Caco-2 (cell line): ENCODE data around the gene MRPL39. TPM values are rescaled to one million over a fixed set of nuclear protein-coding genes. Genes with fewer than 3 reads are reported as not detected.

ENCODE experiments used
- BruUV-seq: library from RNA; stranded (reverse); fragments of 400-500 nt; replicated peaks from 2 replicates; lab custom pipeline; 2021; lab: Mats Ljungman, UMichigan
- CTCF ChIA-PET: fragments of 300-600 bp; sonication (Branson Sonifier 250); formaldehyde crosslinking; loops from one replicate; lab custom pipeline; 2022; ENCODE audit warnings: antibody characterized with exemption; lab: Charles Lee
- POLR2A ChIA-PET: fragments of 300-600 bp; sonication (Branson Sonifier 250); formaldehyde crosslinking; loops from one replicate; lab custom pipeline; 2022; ENCODE audit warnings: antibody characterized with exemption; lab: Charles Lee
- DNase-seq, 2 experiments: peaks; one replicate each; pipeline versions ENCODE4 v3.0.0 to v3.0.0-alpha.2; 2020 to 2022
- H3K27me3 ChIP-seq: replicated peaks from 2 replicates; pipeline ENCODE4 v1.6.0; 2011; ENCODE audit warnings: low read length; ENCODE audit not compliant: control insufficient read depth, insufficient read depth
- H3K36me3 ChIP-seq: 2 replicates; pipeline ENCODE4 v1.5.1; 2011; ENCODE audit warnings: low read length; ENCODE audit not compliant: control insufficient read depth, insufficient read depth
- H3K4me1 ChIP-seq: fragments of 250-450 bp; sonication (Bioruptor Pico); 2 replicates; pipeline ENCODE4 v1.5.1; 2020; ENCODE audit warnings: mild to moderate bottlenecking
- H3K4me3 ChIP-seq: 2 replicates; pipeline ENCODE4 v1.5.1; 2011; ENCODE audit warnings: low read depth, mild to moderate bottlenecking, control low read depth, low read length
- H3K9me3 ChIP-seq: fragments of 250-450 bp; sonication (Bioruptor Pico); 2 replicates; pipeline ENCODE4 v1.5.1; 2020; ENCODE audit warnings: mild to moderate bottlenecking, moderate library complexity
- H3K27ac Mint-ChIP-seq: one replicate; pipeline ENCODE4 v1.8.0; 2022; ENCODE audit warnings: mixed read lengths; ENCODE audit not compliant: unreplicated experiment
- H3K27me3 Mint-ChIP-seq: one replicate; pipeline ENCODE4 v1.8.0; 2022; ENCODE audit warnings: mixed read lengths; ENCODE audit not compliant: insufficient read depth, unreplicated experiment
- H3K36me3 Mint-ChIP-seq: one replicate; pipeline ENCODE4 v1.8.0; 2022; ENCODE audit warnings: mild to moderate bottlenecking, mixed read lengths; ENCODE audit not compliant: insufficient read depth, unreplicated experiment
- H3K4me1 Mint-ChIP-seq: one replicate; pipeline ENCODE4 v1.8.0; 2022; ENCODE audit warnings: low read depth, mixed read lengths; ENCODE audit not compliant: unreplicated experiment
- H3K4me3 Mint-ChIP-seq: one replicate; pipeline ENCODE4 v1.8.0; 2022; ENCODE audit warnings: mild to moderate bottlenecking, moderate library complexity, mixed read lengths; ENCODE audit not compliant: unreplicated experiment
- H3K9me3 Mint-ChIP-seq: one replicate; pipeline ENCODE4 v1.8.0; 2022; ENCODE audit warnings: mixed read lengths; ENCODE audit not compliant: unreplicated experiment
- CTCF ChIP-seq, 2 experiments: fragments of 200-600 bp in 1 of 2; IDR thresholded peaks; 1 replicate in 1 of 2; 2 replicates in 1 of 2; pipeline versions ENCODE4 v1.5.1 to v1.8.0; 2011 to 2022; ENCODE audit warnings: antibody characterized with exemption in 1 of 2, control low read depth in 1 of 2, inconsistent platforms in 1 of 2, low read depth in 1 of 2, low read length in 1 of 2, mild to moderate bottlenecking in 1 of 2, moderate library complexity in 1 of 2; ENCODE audit not compliant: insufficient read depth in 1 of 2, severe bottlenecking in 1 of 2, unreplicated experiment in 1 of 2
- intact Hi-C: fragments of 100-400 bp; cut with micrococcal nuclease; formaldehyde crosslinking; loops from one replicate; pipeline ENCODE4 v1.10.0; 2022; ENCODE audit not compliant: unreplicated experiment
- total RNA-seq: library from RNA; stranded (reverse); gene quantifications from 2 replicates; pipeline ENCODE4 v1.2.3, GENCODE V29; 2022

MRPL39 gene
- total RNA-seq, 1 experiment from 2014 or later = 37.3 TPM

GRCh38 chr21:25582164-25582790 is 25.0 kb downstream of the MRPL39 start:
- Mint-ChIP-seq H3K4me3 (no peak overlapping the region), H3K36me3 (peaks cover 9% of the 10 kb centered on the region), H3K27ac (no peak overlapping the region), H3K27me3 (no peaks in the 10 kb centered on the region), H3K9me3 (no peaks in the 10 kb centered on the region), H3K4me1 (no peaks in the 10 kb centered on the region)
- no peaks in the 10 kb centered on the region for H3K36me3 ChIP-seq
- no peak for DNase-seq
- ChIA-PET CTCF (no interaction called here), POLR2A (no interaction called here)
- H3K9me3 ChIP-seq = no peaks in the 10 kb centered on the region
- intact Hi-C loops = no loop called here
- no peak for TF ChIP-seq CTCF (IDR thresholded peaks at IDR 0.05; ENCODE audit: insufficient read depth in 1 of 2, low read depth in 1 of 2, low read length in 1 of 2, severe bottlenecking in 1 of 2, unreplicated experiment in 1 of 2)
- H3K27me3 ChIP-seq = no peaks in the 10 kb centered on the region
- no peak overlapping the region for H3K4me3 ChIP-seq
- BruUV-seq = no TSS peak
- no peaks in the 10 kb centered on the region for H3K4me1 ChIP-seq

- POLR2A ChIA-PET = no interaction called here
- H3K27ac Mint-ChIP-seq = no peak overlapping the region
- peaks cover 13% of the 10 kb centered on the region for H3K36me3 Mint-ChIP-seq
- no peaks in the 10 kb centered on the region for H3K9me3 ChIP-seq
- BruUV-seq = no TSS peak
- H3K27me3 ChIP-seq = no peaks in the 10 kb centered on the region
- no peaks in the 10 kb centered on the region for H3K4me1 ChIP-seq
- H3K27me3 Mint-ChIP-seq = no peaks in the 10 kb centered on the region
- H3K9me3 Mint-ChIP-seq = no peaks in the 10 kb centered on the region
- no peak for TF ChIP-seq CTCF (IDR thresholded peaks at IDR 0.05; ENCODE audit: insufficient read depth in 1 of 2, low read depth in 1 of 2, low read length in 1 of 2, severe bottlenecking in 1 of 2, unreplicated experiment in 1 of 2)
- peaks cover 2% of the 10 kb centered on the region for H3K4me1 Mint-ChIP-seq
- H3K4me3 Mint-ChIP-seq = no peak overlapping the region
- DNase-seq = no peak
- intact Hi-C loops = no loop called here
- H3K4me3 ChIP-seq = no peak overlapping the region
- H3K36me3 ChIP-seq = no peaks in the 10 kb centered on the region
- CTCF ChIA-PET = no interaction called here
Observed at GRCh38 chr21:25581582-25581981, 25.7 kb downstream of the MRPL39 start.

- intact Hi-C loops = no loop called here
- no peak for DNase-seq
- no peak overlapping the region for H3K4me3 Mint-ChIP-seq
Observed at GRCh38 chr21:25580912-25581260, 26.4 kb downstream of the MRPL39 start.

More at GRCh38 chr21:25580912-25581260, 26.4 kb downstream of the MRPL39 start:
- ChIA-PET CTCF (no interaction called here), POLR2A (no interaction called here)
- Mint-ChIP-seq H3K27ac (no peak overlapping the region), H3K36me3 (peaks cover 13% of the 10 kb centered on the region), H3K4me1 (peaks cover 9% of the 10 kb centered on the region), H3K27me3 (no peaks in the 10 kb centered on the region), H3K9me3 (no peaks in the 10 kb centered on the region)
- H3K4me1 ChIP-seq = no peaks in the 10 kb centered on the region
- no peak for TF ChIP-seq CTCF (IDR thresholded peaks at IDR 0.05; ENCODE audit: insufficient read depth in 1 of 2, low read depth in 1 of 2, low read length in 1 of 2, severe bottlenecking in 1 of 2, unreplicated experiment in 1 of 2)
- no peaks in the 10 kb centered on the region for H3K27me3 ChIP-seq
- BruUV-seq = no TSS peak
- H3K9me3 ChIP-seq = no peaks in the 10 kb centered on the region
- no peaks in the 10 kb centered on the region for H3K36me3 ChIP-seq
- H3K4me3 ChIP-seq = no peak overlapping the region
